GOT3 (cell line): ENCODE measurements around the gene SLC1A1.
"Not testable (repeated sequence)": the region's sequence is repeated elsewhere in the genome, so short reads cannot be mapped to it uniquely, and the experiment has no call there.

Experiments used
- DNase-seq: peaks from one replicate; lab custom pipeline; 2025; ENCODE audit warnings: mixed read lengths; lab: John Stamatoyannopoulos, UW

SLC1A1 gene

DNA sequence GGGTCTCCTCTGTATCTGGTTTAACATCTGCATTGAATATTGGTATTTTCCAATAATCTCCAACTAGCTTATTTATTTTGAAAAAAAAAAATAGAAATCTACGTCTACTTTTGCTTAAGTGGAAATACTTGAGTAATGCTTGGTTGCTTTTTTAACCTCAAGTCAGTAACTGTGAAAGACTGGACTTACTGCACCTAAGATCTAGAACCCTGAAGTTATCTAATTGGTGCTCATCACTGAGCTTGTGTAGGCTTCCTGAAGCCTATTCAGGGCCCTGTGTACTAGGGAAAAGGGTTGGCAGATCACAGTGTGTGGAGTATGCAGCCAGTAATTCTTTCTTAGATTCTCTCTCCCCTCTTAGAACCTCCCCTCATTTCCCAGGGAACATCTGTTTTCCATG is 16.2 kb downstream of the SLC1A1 start:
- no peak for DNase-seq

DNA sequence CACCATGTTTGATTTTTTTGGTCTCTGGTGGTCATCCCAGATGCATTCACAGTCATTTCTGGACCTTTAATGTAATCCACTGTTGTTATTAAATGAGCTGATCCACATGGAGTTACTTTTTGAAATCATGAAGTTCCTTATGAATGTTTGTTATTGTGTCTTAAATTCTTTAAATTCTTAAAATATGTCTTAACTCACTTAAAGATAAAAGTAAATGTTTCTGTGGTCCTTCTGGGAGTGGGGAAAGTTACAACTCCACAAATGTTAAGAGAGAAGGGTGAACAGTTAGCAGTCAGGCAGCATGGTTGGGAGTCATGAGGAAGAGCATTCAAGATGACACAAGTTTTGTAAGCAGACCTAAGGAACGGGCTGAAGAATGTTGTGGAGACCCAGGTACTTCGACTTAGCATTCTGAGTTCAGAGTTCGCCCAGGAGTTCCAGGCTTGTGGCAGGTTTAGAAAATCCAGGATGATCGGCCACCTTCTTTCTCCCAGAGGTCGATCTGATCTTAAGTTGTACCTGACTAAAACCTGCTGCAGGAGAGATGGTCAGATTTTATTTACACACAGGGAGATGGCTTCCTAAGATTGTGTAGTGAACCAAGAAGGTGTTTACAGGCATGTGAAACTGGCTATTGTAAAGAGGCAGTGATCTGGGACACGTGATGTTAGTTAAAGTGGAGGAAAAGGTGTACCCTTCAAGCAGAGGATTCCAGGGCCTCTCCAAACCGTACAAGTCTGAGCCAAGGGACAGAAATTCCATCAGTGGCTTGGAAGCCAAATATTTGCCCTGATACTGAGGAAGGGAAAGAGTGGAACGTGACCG is 17.2 kb downstream of the SLC1A1 start:
- no peak for DNase-seq

GRCh38 chr9:4508246-4508906 is 18.1 kb downstream of the SLC1A1 start:
- no peak for DNase-seq

DNA sequence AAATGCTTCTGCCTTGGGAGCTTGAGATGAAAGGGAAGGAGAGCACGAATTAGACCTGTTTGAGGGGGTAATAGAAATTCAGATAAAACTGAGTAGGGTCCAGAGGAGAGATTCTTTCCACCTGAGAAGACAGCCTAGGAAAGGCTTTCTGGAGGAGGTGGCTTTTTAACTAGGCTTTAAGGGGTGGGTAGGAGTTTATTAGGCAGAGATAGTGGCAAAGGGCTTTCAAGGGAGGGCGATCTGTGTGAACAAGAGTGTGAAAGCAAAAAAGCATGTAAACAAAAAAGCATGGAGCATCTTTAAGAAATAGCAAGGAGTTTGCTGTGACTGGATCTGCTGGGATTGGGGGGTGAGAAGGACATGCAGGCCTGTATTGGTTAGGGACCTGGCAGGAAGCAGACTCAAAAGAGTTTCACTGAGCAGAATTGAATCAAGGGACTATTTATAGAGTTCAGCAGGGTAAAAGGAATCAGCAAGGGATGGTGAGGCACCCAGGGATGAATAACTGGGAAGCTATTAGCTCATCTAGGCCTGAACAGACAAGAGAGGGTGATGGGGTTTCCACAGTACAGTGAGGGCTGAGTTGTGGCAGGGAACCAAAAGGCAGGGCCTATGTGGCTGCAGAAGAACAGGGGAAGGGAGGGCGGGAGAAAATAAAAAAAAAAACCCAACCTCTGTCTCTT is 18.8 kb downstream of the SLC1A1 start:
- DNase-seq, result no peak

GRCh38 chr9:4509590-4509984 is 19.3 kb downstream of the SLC1A1 start:
- DNase-seq, result no peak

DNA sequence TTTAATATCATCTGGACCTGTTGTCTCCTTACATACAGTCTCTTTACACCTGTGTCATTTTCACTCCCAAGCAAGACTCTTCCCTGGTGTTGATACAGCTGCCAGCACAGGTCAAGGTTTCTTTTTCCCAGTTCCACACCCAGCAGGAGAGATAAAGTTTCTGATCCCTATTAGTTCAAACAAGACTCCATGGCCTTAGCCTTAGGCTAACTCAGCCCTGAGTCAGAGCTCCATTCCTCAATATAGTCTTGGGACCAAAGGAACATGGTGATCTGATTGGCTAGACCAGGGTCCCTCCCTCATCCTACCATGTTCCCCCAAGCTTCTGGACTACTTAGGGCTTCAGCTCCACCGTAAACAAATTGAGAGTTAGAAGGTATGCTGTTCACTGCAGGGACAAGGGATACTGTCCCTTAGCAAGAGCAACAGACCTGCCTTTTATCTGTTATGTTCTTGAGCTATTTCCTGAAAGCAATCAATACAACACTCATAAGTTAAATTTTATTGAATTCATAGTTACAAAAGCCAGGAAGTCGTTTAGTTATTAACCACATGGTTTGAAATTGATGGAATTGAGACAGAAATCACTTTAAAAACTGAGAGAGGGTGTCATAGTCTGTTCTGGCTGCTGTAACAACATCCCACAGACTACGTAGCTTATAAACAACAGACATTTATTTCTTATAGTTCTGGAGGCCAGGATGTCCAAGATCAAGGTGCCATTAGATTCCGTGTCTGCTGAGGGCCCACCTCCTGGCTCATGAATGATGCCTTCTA is 20.5 kb downstream of the SLC1A1 start:
- DNase-seq, result no peak

DNA sequence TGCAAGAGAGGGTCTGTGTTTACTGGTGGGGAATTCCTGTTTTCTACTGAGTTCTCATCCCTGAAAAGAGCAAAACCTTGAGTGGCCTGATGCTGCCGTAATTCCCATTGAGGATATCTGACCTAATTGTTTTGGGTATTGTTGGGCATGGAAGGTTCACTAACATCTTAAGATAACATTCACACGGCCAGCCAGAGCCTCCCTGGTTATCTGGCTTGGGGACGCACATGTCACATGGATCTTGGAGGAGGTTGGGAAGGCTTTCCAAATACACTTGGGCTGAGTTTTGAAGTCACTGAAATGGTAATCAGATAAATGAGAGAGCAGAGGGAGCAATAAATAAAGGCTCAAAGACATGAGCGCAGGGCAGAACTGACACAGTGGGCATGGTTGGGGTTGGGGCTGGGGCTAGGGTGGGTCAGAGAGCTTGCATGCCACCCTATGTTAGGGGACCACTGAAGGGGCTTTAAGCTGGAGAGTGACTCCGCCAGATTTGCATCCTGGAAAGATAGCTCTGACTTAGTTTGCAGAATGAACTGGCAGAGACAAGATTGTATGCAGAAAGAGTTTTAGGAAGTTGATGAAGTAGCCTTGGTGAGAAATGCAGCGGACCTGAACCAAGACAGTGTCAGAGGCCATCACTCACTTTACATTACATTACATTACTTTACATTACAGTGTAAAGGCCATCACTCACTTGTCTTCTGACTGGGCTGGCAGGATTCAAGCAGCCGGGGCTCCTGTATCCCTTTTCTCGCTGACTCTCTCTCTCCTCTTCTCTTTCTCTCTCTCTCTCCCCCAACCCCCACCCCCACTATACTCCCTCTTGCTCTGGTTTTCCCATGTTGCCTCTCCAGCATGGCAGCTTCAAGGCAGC is 24.2 kb downstream of the SLC1A1 start:
- DNase-seq, result no peak

- no peak for DNase-seq
These were observed 25.7 kb downstream of the SLC1A1 start for GRCh38 chr9:4515958-4516375.

- no peak for DNase-seq
These were observed 27.0 kb downstream of the SLC1A1 start for GRCh38 chr9:4517274-4517673.

DNA sequence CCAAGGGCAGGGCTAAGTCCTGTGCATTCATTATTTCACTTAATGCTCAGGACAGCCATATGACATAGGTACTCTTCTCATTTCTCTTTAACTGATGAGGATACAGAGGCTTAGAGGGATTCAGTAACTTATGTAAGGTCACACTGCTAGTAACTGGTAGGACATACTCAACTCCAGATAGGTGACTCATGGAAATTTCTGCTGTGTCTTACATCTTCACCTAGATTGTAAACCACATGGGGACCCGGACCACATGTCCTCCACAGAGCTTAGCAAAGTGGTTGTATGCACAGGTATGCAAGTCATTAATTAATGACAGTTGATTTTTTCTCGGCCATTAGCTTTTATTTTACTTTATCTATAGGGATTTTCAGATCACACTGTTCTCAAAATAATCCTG is 29.3 kb downstream of the SLC1A1 start:
- no peak for DNase-seq

- DNase-seq, result no peak
These were observed 29.8 kb downstream of the SLC1A1 start for GRCh38 chr9:4520055-4520454.

GRCh38 chr9:4530375-4530774 is 40.1 kb downstream of the SLC1A1 start:
- DNase-seq, result no peak

DNA sequence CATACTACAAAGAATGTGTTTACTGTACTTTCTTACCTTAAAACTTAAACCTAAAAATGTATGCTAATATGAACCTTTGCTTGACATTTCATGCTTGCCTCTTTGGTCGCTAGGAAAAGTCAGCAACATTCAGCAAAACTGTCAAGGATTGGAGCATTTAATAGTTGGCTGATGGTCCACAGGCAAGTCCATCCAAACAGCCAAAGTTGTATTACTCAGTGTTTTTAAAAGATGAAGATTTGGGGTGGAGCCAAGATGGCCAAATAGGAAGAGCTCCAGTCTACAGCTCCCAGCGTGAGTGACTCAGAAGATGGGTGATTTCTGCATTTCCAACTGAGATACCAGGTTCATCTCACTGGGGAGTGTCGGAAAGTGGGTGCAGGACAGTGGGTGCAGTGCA is 40.6 kb downstream of the SLC1A1 start:
- not testable (repeated sequence) for DNase-seq

GRCh38 chr9:4531355-4531754 is 41.1 kb downstream of the SLC1A1 start:
- DNase-seq, result not testable (repeated sequence)

DNA sequence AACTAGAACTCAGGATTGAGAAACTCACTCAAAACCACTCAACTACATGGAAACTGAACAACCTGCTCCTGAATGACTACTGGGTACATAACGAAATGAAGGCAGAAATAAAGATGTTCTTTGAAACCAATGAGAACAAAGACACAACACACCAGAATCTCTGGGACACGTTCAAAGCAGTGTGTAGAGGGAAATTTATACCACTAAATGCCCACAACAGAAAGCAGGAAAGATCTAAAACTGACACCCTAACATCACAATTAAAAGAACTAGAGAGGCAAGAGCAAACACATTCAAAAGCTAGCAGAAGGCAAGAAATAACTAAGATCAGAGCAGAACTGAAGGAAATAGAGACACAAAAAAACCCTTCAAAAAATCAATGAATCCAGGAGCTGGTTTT is 43.6 kb downstream of the SLC1A1 start:
- DNase-seq, result not testable (repeated sequence)

GRCh38 chr9:4536196-4536595 is 45.9 kb downstream of the SLC1A1 start:
- DNase-seq, result not testable (repeated sequence)

DNA sequence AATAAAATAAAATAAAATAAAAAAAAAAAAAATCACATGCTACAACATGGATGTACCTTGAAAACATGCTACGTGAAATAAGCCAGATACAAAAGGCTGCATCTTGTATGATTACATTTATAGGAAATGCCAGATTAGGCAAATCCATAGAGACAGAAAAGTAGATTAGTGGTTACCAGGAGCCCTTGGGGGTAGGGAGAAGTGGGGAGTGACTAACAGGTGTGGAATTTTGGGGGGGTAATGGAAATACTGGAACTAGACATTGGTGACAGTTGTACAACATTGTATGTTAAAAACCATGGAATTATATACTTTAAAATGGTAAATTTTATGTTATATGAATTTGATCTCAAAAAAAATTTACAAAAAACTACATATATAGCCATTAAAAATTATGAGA is 47.3 kb downstream of the SLC1A1 start:
- no peak for DNase-seq

DNA sequence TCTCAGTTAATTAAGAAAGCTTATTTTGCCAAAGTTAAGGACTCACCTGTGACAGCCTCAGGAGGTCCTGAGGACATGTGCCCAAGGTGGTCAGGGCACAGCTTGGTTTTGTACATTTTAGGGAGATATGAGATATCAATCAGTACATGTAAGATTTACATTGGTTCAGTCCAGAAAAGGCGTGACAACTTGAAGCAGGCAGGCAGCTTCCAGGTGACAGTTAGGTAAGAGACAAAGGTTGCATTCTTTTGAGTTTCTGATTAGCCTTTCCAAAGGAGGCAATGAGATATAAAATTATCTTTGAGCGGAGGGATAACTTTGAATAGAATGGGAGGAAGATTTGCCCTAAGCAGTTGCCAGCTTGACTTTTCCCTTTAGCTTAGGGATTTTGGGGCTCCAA is 47.8 kb downstream of the SLC1A1 start:
- DNase-seq, result no peak

GRCh38 chr9:4538621-4539020 is 48.4 kb downstream of the SLC1A1 start:
- no peak for DNase-seq

- DNase-seq, result no peak
These were observed 50.2 kb downstream of the SLC1A1 start for GRCh38 chr9:4540425-4540824.

- no peak for DNase-seq
These were observed 51.0 kb downstream of the SLC1A1 start for GRCh38 chr9:4541281-4541680.
